GM18498 (cell line): ENCODE data around the gene CERT1.

Experiments used
- ATAC-seq: cut with Tn5 transposase; IDR thresholded peaks from one replicate; pipeline ENCODE4 v1.9.1; 2021; ENCODE audit warnings: mild to moderate bottlenecking, moderate library complexity; ENCODE audit not compliant: unreplicated experiment

Gene CERT1

GRCh38 chr5:75481024-75481423, 30.4 kb downstream of the CERT1 start:
- no peak for ATAC-seq

- ATAC-seq = no peak
Measured at GRCh38 chr5:75475364-75475763, 36.1 kb downstream of the CERT1 start.

- no peak for ATAC-seq
Measured at GRCh38 chr5:75473463-75473862, 38.0 kb downstream of the CERT1 start.

GRCh38 chr5:75472973-75473372, 38.5 kb downstream of the CERT1 start:
- no peak for ATAC-seq

GRCh38 chr5:75471193-75471592, 40.2 kb downstream of the CERT1 start:
- ATAC-seq = no peak

- ATAC-seq = no peak
Measured at GRCh38 chr5:75469017-75469416, 42.4 kb downstream of the CERT1 start.

GRCh38 chr5:75468593-75468992, 42.8 kb downstream of the CERT1 start:
- ATAC-seq = no peak

GRCh38 chr5:75466006-75466716, 45.3 kb downstream of the CERT1 start:
- no peak for ATAC-seq

- ATAC-seq = no peak
Measured at GRCh38 chr5:75465480-75465879, 45.9 kb downstream of the CERT1 start.

- ATAC-seq = no peak
Measured at GRCh38 chr5:75463726-75464125, 47.7 kb downstream of the CERT1 start.

GRCh38 chr5:75461679-75462078, 49.8 kb downstream of the CERT1 start:
- no peak for ATAC-seq

GRCh38 chr5:75460942-75461610, 50.4 kb downstream of the CERT1 start:
- peak; percentile 88 for ATAC-seq

GRCh38 chr5:75460532-75460931, 50.9 kb downstream of the CERT1 start:
- ATAC-seq = peak; percentile 26

- ATAC-seq = no peak
Measured at GRCh38 chr5:75457691-75458090, 53.7 kb downstream of the CERT1 start.

- no peak for ATAC-seq
Measured at GRCh38 chr5:75457161-75457560, 54.3 kb downstream of the CERT1 start.

- ATAC-seq = no peak
Measured at GRCh38 chr5:75450069-75450468, 61.4 kb downstream of the CERT1 start.

- no peak for ATAC-seq
Measured at GRCh38 chr5:75446068-75446467, 65.4 kb downstream of the CERT1 start.

GRCh38 chr5:75441560-75441959, 69.9 kb downstream of the CERT1 start:
- ATAC-seq = no peak

GRCh38 chr5:75439276-75439675, 72.2 kb downstream of the CERT1 start:
- ATAC-seq = no peak

- ATAC-seq = no peak
Measured at GRCh38 chr5:75438722-75439121, 72.7 kb downstream of the CERT1 start.

- no peak for ATAC-seq
Measured at GRCh38 chr5:75435096-75435495, 76.3 kb downstream of the CERT1 start.

- ATAC-seq = no peak
Measured at GRCh38 chr5:75433814-75434506, 77.5 kb downstream of the CERT1 start.
